NCI-H2029 treated with DMSO at 0.1 percent for 48 hours (cell line): ENCODE results near the gene AJM1.
A peak's percentile ranks its signal among the peaks of the same experiment; 100 is the strongest.
"Not testable (repeated sequence)": the region's sequence is repeated elsewhere in the genome, so short reads cannot be mapped to it uniquely, and the experiment has no call there.

ENCODE experiments used
- DNase-seq: peaks from one replicate; lab custom pipeline; 2025; lab: John Stamatoyannopoulos, UW

Gene AJM1

DNA sequence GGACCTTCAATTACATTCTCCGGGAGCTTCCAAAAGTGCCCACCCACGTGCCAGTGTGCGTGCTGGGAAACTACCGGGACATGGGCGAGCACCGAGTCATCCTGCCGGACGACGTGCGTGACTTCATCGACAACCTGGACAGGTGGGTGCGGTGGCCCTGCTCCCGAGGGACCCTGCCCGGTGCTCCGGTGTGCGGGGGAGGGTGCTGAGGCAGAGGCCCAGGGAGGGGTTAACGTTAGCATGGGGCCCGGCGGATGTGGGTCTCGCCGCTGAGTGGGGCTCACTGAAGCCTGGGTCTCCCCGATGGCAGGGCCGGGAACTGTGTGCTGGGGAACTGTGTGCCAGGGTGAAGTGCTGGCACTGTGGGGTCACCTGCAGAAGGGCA is 10.6 kb upstream of the AJM1 start:
- DNase-seq = no peak

DNA sequence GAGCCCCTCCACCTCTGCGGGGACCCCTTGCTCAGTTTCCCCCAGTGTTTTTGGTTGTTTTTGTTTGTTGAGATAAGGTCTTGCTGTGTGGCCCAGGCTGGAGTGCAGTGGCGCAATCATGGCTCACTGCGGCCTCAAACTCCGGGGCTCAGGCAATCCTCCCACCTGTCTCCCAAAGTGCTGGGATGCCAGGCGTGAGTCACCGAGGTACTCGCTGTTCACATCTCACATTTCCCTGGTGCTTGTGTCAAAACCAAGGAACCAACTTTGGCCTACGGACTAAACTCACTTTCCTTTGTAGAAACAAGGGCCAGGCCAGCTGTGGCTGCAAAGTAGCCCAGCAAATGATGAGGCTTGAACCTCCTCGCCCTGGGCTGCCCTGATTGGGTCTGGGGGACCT is 9.7 kb upstream of the AJM1 start:
- no peak for DNase-seq

DNA sequence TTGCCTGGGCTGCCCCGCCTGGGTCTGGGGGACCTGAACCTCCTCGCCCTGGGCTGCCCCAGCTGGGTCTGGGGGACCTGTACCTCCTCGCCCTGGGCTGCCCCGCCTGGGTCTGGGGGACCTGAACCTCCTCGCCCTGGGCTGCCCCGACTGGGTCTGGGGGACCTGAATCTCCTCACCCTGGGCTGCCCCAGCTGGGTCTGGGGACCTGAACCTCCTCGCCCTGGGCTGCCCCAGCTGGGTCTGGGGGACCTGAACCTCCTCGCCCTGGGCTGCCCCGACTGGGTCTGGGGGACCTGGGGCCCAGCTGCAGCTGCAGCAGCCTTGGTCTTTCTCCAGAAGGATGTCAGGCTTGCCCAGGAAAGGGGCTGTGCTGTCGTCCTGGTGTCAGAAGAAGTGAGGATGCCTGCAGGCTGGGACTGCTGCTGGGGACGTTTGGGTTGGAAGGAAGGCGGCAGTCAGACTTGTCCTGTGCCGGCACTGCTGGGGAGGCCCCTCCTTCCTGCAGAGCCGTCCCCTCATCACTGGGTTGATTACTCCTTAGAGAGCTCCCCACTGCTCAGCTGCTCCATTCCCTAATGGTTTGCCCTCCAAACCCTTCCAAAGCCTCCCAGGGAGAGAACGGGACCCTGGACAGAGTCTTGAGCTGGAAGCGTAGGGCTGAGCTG is 8.8 kb upstream of the AJM1 start:
- DNase-seq = not testable (repeated sequence)

DNA sequence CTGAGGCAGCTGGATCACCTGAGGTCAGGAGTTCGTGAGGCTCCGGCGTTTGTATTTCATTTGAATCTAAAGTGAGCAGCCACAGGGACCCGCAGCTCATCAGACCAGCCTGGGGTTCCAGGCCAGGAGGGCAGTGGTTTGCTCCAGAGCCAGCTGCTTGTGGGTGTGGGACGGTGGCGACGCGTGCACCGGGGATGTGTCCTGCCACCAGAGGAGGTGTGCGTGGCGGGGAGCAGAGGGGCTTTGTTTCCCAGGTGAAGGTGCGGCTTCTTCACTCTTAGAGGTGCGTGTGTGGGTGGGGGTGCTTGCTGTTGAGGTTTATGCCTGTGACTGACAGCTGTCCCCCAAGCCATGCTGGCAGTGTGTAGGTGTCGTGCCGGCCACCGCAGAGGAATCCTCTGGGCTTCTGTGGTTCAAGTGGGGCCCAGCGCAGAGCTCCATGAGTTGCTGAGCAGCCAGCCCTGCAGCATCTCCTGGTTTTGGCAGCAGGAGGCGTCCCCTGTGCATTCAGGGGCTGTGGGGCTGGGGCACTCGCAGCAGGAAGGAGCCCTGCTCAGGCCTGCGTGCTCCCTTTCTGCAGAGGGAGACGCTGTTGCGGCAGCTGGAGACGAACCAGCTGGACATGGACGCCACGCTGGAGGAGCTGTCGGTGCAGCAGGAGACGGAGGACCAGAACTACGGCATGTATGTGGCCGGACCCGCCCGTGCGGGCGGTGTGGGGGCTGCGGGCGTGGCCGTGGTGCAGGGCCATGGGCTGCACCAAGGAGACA is 6.9 kb upstream of the AJM1 start:
- no peak for DNase-seq

DNA sequence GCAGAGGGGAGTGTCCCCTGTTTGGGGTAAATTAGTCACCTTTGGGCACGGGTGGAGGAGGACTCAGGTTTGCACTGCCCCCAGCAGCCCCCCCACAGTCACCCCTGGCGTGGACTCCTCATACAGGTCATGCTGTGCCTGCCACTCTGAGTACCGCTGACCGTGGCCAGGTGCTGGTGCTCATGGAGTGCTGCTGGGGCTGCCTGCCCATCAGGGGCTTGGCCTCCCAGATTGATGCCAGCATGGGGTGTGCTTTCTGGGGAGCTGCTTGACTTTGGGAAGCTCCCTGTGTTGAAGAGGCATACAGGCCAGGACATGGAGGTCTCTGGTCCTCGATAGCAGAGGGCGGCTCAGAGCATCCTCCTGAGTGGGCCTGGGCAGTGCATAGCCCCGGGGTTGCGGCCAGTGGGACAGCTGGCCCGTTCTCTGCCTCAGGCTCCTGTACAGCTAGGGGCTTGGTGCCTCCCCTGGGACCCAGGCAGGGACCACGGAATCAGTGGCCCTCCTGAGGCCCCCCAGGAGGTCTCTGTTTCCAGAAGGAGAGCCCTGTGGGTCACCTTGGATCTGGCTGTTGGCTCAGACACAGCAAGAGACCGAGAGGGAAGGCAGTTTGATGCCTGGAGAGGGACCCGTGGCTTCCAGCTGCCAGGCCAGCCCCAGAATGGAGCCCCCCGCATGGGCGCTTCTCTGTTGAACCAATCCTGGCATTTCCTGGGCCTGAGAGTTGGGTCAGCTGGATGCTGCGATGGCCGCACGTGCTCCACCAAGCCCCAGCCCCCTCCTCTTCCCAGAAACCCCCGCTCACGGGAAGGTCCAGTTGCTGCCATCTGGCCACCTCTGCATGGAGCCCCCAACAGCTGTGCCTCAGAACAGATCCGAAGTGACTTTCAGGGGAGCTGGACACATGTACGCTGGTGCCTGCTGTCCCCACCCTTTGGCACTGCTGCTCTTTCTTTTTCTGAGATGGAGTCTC is 6.1 kb upstream of the AJM1 start:
- DNase-seq = no peak

DNA sequence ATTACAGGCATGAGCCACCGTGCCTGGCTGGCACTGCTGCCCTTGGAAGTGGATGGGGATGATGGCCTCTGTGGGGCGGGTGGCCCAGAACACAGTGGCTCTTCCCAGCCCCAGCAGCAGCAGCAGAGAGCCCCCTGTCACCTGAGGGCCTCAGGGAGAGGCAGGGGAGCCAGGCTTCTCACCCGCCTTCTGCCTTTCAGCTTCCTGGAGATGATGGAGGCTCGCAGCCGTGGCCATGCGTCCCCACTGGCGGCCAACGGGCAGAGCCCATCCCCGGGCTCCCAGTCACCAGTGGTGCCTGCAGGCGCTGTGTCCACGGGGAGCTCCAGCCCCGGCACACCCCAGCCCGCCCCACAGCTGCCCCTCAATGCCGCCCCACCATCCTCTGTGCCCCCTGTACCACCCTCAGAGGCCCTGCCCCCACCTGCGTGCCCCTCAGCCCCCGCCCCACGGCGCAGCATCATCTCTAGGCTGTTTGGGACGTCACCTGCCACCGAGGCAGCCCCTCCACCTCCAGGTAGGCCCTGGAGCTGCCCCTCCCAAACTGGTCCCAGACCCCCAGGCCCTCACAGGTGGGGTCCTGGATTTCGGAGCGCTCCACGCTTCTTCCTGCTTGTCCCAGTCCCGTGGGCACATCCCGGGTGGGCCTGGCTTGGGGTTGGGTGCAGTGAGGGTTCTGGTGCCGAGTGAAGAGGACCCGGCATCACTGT is 5.0 kb upstream of the AJM1 start:
- DNase-seq = no peak

DNA sequence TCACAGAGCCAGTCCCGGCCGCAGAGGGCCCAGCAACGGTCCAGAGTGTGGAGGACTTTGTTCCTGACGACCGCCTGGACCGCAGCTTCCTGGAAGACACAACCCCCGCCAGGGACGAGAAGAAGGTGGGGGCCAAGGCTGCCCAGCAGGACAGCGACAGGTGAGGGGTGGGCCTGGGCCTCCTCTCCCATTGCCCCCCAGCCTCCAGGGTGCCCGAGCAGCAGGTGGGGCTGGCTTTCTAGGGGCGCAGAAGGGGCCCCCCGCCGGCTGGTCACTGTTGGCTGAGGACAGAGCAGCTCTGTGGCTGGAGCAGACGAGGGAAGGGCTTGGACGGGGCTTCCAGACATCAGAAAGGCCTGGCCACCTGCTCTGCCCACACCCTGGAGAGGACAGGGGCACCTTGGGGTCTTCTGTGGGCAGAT is 4.4 kb upstream of the AJM1 start:
- not testable (repeated sequence) for DNase-seq

DNA sequence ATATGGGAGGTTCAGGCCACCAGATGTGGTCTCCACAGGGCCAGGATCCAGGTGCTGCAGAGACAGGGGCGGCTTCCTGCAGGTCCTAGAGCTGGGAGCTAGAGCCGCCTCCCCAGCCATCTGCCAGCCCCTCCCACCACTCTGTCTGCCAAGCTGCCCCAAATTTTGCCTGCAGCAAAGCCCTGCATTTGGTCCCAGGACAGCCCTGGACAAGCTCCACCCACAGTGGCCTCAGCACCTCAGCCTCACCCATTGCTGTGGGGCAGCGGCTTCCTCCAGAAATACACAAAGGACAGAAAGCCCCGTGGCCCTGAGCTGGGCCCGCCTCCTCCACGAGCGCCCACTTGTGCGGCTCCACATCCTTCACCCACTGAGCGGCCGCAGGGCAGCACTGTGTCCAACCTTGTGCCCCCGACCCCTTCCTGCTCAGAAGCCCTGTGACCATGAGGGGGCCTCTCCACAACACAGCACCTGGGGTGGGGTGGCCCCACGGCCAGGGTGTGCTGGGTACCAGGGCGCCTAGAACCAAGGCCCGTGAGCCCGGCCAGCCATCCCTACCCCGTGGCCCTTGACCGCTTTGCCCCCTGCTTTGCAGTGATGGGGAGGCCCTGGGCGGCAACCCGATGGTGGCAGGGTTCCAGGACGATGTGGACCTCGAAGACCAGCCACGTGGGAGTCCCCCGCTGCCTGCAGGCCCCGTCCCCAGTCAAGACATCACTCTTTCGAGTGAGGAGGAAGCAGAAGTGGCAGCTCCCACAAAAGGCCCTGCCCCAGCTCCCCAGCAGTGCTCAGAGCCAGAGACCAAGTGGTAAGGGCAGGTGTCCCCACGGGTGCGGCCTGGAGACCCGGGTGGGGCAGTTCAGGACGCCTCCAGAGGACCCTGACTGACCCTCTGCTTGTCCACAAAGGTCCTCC is 3.7 kb upstream of the AJM1 start:
- no peak for DNase-seq

DNA sequence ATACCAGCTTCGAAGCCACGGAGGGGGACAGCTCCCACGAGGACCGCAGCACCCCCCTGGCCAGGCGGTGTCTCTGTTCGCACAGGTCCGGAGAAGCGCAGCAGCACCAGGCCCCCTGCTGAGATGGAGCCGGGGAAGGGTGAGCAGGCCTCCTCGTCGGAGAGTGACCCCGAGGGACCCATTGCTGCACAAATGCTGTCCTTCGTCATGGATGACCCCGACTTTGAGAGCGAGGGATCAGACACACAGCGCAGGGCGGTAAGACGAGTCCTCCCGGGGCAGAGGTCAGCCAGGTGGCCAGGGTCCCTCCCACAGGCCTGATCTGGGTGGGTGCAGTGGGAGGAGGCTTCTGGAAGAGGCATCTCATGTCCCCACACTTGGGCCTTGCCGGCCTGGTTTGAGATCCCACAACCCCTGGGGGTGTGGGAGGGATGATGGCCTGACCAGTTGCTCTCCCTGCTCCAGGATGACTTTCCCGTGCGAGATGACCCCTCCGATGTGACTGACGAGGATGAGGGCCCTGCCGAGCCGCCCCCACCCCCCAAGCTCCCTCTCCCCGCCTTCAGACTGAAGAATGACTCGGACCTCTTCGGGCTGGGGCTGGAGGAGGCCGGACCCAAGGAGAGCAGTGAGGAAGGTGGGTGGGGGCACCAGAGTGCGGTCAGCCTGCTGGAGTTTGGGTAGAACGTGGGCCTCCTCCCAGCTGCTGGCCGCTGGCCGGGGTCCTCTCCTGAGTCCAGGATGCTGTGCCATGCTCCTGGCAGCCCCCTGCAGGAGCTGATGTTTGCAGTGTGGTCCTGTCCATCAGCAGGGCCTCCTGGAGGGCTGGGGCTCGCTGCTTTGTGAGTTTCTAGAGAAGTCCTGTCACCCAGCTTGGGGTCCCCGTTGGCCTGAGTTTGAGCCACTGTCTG is 2.8 kb upstream of the AJM1 start:
- no peak for DNase-seq

DNA sequence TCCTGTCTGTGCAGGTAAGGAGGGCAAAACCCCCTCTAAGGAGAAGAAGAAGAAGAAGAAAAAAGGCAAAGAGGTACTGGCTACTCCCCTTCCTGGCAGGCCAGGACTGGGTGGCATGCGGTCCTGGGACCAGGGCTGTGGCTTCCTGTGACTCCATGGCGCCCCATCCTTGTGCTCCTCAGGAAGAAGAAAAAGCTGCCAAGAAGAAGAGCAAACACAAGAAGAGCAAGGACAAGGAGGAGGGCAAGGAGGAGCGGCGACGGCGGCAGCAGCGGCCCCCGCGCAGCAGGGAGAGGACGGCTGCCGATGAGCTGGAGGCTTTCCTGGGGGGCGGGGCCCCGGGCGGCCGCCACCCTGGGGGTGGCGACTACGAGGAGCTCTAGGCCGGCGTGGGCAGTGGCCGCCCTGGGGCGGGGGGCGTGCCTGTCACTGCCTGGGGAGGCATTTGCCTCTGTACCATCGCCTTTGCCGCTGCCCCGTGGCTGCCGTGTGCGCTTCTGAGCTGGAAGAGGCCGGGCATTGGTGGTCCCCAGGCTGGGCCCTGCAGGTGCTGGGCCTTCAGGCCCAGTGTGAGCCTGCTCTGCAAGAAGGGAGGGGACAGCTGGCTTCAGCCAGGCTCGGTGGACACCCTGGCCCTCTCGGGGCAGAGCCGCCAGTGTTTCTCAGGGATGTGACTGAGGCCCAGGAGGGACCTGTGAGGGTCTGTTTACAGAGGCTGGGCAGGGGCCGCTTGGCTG is 2.0 kb upstream of the AJM1 start:
- DNase-seq = no peak

DNA sequence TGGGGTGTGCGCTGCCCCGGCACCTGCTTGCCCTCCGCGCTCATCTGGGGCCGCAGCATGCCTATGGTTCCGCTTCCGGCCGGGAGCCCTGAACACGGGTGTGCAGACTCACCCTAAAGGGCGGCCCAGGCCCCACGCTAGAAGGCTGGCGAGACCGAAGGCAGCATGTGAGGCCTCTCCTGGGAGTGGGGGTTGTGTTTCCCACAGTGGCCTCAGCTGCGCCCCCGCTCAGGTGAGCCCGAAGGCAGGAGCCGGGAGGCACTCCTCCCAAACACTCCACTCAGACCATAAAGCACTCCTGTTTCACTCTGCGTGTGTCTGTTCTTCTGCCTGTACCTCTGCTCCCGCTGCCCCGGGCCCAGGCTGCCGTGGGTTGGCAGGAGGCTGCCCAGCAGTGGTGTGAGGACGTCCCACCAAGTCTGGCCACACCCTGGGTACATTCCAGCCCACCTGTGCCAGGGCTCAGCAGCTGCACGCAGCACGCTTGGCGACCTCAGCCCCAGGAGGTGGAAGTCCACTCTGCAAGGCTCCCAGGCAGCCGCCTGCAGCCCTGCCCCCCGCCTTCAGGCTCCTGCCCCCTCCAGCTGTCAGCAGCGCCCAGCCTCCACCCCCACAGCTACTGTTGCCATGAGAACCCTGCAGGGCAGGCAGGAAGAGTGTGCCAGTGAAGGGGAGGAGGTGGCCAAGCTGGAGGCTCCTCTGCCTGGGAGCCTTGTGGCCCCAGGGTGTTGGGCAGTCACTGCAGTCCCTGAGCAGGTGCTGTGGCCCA is 1.2 kb upstream of the AJM1 start:
- peak; percentile 42 for DNase-seq

DNA sequence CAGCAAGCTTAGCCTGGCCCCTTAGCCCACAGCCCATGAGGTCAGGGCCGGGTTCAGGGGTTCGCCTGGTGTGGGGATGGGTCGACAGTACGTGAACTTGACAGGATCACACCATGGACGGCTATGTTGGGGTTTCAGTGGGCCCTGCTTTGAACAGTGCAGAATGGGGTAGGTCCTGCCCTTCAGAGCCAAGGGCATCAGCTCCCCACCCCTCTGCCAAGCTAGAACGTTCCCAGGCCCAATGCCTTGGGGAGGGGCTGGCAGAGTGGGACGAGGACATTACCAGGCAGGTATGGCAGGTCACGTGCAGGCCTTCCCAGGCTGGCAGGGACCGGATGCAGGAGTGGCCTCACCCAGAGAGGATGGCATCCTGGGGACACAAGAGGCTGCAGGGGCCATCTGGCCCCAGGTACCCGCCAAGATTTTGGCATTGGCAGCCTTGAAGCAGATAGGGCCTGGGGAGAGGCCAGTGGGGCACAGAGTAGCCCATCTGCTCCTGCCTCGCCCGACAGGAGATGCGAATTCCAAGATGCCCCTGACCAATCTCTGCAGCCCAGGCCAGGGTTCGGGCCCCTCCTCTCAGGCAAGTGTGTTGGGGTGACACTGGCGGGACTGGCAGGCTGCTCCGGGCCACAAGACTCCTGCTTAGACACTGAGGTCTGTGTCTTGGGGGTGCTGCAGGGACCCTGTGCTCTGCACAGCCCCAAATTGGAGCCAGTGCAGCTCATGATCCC is 465 bp upstream of the AJM1 start:
- peak; percentile 8 for DNase-seq

DNA sequence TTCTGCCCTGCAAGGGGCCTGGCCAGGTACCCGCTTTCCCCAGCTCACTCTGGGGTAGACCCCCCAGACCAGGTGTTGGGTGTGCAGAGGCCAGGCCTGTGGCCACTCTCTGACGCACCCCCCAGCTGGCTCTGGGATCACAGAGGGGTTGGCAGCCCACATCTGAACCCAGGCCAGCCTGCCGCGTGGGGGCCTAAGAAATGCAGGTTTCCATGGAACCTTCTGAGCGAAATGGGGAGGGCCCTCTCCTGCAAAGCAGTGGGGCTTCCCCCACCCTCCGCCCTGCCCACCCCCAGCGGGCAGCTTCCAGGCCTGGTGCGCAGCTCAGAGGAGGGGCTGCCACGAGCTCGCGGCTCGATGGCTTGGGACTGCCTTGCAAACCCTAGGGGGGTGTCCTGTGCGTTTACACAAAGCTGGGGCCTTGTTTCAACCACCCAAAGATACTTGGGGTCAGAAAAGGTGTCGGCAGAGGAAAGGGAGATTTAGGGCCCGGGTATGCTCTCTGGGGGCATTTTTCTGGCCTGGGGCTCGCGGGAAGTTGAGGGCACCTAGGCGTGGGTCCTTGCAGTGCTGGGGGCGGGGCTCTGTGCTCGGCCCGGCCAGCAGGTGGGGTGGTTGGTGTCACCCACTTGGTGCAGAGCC is 1.0 kb downstream of the AJM1 start:
- not testable (repeated sequence) for DNase-seq

DNA sequence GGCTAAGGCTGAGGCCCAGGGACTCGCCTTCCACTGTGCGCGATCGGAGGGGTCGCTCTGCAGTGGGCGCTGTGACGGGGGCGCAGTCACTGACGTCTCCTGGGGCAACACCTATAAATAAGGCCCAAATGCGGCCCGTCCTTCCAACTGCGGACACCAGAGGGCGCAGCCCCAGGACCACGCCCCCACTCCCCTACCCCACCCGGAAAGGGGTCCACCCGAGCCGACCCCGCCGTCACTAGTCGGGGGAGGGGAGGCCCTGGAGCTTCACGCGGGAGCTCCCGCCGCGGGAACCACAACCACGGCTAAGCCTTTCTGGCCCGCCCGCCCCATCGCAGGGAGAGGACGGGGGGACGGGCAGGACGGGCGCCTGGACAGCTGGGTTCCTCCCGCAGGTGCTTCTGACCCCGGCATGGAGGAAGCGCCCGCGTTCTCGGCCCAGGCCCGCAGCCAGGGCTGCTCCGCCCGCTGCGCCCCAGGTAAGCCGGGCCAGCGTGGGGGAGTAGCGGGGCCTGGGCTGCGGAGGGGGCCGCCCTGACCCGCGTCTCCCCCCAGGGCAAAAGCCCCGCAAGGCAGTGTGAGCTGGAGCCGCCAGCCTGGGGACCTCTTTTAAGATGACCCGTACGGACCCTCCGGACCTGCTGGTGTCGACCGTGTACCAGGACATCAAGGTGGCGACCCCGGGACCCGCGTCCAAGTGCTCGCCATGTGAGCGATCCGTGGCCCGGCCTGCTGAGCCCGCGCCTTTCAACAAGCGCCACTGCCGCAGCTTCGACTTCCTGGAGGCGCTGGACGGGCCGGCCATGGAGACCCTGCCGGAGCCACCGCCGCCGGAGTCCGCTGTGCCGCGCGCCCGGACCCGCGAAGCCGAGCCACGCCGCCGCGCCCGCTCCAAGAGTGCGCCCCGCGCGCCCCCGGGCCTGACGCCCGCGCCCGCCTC is 1.8 kb downstream of the AJM1 start:
- not testable (repeated sequence) for DNase-seq

DNA sequence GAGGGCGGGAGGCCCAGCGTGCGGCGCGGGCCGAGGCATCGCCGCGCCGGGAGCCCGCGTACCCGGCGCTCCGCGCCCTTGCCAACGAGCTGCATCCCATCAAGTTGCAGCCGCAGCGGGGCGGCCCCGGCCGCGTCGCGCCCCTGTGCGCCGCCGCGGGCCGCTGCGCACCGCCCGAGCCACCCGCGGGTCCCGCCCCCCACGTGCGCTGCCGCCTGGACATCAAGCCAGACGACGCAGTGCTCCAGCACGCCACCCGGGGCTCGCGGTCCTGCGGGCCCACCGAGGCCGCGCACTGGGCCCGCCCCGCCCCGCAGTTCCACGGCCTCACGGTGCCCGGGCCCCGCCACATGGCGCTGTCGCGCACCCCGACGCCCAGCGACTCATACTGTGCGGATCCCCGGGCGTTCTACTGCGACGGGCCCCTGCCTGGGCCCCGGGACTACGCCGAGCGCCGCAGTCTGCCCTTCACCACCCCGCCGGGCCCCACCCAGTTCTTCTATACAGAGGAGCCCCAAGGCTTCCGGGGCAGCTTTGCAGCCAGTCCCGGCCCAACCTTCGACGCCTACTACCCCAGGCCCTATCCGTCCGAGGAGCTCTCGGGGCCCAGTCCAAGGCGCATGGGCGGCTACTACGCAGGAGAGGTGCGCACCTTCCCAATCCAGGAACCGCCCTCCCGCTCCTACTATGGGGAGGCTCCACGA is 2.6 kb downstream of the AJM1 start:
- no peak for DNase-seq
